ENCODE results near the gene PTK6.
"Not testable (repeated sequence)": the region's sequence is repeated elsewhere in the genome, so short reads cannot be mapped to it uniquely, and the experiment has no call there.

The PTK6 gene

DNA sequence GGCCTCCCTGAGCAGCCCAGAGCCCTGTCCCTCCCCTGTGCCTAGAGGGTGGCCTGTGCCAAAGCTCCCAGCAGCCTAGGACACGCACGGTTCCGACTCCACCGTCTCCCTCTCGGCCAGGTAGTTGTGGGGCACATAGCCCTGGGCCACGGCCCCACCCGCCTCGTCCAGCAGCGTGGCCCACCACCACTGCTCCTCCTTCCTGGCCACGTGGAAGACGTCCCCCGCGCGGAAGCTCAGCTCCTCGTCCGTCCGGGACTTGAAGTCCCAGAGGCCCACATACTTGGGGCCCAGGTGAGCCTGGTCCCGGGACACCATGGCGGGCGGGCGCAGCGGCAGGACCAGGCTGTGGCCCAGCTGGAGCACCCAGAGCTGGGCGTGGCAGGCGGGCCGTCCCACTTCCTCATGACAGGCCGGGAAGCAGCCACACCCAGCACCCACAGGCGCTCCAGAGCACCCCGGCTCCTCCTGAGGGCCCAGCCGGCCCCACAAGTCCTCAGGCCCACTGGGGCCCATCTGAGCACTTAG is at the start of gene PTK6:
Gene PTK6 (minus strand): TSS at position 380 of the 528 bp plus-strand sequence. CDS start 62 bp downstream, at position 318.
- peak; percentile 92 for DNase-seq (ENCODE audit: low spot score)

DNA sequence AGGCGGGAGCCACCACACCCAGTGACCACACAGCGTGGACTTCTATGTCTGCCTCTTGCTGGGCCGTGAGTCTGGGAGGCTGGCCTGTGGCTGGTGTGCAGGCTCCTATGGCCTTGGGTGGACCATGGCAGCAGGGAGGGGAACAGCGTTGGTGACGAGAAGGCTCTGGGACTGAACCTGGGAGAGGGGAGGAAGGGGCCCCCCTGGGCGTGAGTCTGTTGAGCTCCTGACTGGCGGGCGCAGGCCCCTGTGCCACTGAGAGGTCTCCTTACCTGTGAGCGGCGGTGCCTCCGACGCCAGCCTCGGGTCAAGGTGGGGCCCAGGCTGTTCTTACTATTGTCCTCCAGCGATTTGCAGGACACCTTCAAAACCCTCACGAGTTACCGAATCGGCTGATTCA is 49.6 kb upstream of the PTK6 start:
- no peak for DNase-seq (ENCODE audit: low spot score)

DNA sequence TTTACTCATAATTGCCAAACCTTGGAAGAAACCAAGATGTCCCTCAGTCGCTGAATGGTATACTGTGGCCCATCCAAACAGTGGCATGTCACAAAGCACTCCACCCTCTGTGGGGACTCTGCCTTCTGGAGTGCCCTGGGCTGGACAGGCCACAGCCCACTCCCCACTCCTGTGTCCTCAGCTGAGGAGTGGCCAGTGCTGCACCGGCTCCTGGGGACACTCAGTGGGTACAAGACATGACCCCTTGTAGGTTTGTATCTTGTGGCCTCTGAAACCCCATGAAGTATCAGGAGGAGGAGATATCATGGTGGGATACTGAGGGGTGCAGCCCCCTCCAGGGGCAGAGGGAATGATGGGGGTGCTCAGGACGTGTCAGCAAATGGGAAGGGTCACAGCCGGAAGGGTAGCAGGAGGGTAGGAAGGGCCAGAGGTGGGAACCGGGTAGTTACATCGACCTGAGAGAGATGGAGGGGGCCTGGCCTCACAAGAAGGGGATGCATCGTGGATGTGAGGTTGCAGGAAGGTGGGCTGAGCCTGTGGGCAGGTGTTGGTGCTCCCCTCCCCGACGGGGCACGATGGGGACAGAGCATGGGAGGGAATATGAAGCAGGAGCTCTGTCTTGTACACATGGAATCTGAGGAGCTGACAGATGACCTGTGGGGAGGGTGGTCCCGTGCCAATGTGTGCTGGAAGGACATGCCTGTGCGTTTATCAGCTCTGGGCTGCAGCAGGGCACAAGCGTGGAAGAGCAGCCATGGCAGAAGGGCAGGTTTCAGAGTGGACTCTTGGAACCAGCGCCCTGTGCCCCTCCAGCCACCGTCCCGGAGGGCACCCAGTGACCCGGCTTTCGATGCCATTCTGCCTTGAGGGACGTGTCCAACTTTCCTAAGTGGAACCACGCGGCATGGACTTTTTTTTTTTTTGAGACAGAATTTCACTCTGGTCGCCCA is 48.7 kb upstream of the PTK6 start:
- no peak for DNase-seq (ENCODE audit: low spot score)

DNA sequence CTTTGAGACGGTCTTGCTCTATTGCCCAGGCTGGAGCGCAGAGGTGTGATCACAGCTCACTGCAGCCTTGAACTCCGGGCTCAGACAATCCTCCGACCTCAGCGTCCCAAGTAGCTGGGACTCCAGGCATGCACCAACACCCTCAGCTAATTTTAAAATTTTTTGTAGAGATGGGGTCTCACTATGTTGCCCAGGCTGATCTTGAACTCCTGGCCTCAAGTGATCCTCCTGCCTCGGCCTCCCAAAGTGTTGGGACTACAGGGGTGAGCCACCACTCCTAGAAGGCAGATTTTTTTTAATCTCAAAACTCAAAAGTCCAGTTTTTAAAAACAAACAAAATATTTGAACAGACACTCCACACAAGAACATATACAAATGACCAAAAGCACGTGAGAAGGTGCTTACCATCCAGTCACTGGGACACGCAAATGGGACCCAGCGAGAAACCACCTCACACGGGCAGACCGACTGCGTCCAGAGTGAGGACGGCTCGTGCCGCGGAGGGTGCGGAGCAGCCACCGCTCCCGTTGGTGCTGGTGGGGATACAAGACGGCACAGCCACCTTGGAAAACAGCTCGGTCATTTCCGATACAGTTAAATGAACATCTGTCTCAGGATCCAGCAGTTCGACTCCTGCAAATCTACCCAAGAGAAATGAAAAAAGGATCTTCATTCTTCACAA is 45.3 kb upstream of the PTK6 start:
- DNase-seq (ENCODE audit: low spot score), result no peak

DNA sequence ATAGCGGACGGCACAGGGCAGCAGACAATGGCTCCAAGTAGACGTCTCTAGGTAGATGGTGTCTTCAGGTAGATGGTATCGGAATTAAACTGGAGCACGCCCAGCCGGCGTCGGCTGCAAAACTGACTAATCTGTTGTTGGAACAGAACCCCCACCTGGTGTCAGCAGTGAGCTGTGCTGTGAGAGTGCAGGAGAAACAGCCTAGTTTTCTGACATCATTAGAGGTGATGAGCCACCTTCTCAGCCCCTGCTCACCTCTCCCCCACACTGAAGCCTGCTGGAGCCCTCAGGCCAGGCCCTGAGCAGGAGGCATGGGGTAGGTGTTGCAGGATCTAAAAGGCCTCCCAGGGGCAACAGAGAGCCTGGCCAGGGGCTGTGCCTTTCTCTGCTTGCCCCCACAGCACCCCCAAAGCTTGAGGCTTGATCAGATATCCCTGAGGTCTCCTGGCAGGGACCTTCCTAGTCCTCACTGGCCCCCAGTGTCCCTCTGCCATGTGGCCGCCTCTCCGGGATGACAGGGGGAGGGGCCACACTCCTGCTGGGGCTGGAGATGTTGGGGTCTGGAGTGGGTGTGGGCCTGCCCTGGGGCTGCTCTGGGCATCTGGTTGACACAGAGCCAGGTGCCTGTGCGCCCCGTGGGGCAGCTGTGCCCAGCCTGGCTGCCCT is 43.8 kb upstream of the PTK6 start:
- DNase-seq (ENCODE audit: low spot score), result peak; percentile 80

DNA sequence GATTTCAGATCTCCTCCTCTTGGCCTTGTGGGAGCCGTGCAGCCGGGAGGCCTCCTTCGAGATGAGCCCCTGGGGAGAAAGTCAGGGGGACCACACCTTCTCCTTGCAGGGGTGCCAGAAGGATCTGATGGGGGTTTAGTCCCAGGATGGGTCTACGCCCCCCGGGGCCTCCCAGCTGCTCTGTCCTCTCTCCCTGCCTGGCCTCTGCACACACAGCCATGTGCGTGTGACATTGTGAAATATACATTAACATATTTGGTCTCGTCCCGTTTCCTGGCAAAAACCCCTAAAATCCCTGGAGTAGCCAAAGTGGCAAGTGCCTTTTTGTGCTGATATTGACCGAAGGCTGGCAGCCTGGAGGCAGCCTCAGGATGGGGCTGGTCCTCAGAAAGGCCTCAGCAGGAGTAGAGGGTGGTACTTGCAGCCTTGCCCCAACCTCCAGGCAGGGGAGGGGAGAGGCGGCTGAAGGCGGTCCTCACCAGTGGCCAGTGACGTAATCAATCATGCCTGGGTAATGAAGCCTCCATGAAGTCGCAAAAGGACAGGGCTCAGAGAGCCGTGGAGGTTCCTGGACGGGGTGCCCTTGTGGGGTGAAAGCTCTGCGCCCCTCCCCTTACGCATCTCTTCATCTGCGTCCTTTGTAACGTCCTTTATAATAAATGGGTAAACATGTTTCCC is 42.0 kb upstream of the PTK6 start:
- no peak for DNase-seq (ENCODE audit: low spot score)

DNA sequence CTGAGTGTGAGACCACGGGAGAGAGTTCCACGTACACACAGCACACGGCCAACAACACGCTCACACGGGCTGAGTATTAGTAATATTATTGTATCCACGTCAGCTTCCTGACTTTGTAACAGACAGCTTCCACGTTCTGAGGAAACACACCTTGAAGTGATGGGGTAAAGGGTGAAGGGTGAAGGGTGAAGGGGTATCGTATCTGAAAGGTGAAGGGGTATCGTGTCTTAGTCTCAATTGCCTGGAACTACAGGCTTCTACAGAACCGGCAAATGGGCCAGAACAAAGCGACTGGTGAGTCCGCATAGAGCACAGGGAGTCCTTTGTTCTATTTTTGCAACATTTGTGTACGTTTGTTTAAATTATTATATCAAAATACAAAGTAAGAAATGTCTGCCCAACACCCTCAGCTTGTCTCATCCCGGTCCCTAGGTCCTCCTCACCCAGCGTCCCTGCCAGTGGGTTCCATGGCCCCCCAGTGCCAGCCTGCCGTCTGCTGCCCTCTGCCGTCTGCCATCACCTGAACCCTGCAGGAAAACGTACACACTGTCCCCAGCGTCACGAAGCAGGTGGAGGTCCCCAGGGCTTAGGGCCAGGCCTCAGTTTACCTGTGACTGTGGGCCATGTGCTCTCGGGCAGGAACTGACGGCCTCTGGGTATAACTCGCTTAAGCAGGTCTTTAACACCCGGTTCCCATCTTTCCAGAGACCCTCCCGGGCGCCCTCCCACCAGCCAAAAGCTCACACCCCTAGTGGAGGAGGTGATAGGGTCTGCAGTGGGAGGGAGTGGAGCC is 41.2 kb upstream of the PTK6 start:
- DNase-seq (ENCODE audit: low spot score), result no peak

DNA sequence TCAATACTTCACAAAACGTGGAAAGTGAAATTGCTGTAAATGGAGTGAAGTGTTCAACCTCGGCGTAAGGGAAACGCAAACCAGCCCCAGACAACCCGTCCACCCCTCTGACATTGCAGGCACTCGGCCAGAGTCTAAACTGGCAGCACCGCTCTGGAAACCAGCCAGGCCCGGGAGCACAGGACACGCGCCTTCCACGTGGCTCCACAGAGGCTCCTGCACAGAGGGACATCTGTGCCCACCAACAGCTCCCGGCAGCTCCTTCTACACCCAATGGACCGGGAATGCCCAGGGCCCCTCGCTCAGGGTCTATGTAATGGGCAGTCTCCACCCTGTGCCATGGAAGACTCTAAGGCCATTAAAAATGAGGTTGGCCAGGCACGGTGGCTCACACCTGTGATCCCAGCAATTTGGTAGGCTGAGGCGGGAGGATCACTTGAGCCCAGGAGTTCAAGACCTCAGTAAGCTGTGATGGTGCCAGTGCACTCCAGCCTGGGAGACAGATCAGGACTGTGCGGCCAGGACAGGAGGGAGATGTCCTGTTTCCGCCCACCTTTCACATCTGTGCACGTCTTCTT is 40.2 kb upstream of the PTK6 start:
- no peak for DNase-seq (ENCODE audit: low spot score)

DNA sequence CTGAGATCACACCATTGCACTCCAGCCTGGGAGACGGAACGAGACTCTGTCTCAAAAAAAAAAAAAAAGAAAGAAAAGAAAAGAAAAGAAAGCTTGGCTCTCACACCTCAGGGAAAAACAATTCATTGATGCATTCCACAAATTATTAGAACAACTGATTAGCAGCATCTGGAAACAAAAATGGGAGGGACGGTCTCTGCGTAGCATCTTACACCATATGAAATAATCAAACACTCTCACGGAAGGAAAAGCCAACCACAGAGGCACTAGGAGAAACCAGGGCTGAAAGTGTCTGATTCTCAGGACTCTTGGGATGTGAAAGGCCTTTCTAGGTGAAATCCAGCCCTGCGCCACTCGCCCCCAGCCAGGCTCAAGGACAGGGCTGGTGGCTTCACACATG is 39.1 kb upstream of the PTK6 start:
- DNase-seq (ENCODE audit: low spot score), result no peak

DNA sequence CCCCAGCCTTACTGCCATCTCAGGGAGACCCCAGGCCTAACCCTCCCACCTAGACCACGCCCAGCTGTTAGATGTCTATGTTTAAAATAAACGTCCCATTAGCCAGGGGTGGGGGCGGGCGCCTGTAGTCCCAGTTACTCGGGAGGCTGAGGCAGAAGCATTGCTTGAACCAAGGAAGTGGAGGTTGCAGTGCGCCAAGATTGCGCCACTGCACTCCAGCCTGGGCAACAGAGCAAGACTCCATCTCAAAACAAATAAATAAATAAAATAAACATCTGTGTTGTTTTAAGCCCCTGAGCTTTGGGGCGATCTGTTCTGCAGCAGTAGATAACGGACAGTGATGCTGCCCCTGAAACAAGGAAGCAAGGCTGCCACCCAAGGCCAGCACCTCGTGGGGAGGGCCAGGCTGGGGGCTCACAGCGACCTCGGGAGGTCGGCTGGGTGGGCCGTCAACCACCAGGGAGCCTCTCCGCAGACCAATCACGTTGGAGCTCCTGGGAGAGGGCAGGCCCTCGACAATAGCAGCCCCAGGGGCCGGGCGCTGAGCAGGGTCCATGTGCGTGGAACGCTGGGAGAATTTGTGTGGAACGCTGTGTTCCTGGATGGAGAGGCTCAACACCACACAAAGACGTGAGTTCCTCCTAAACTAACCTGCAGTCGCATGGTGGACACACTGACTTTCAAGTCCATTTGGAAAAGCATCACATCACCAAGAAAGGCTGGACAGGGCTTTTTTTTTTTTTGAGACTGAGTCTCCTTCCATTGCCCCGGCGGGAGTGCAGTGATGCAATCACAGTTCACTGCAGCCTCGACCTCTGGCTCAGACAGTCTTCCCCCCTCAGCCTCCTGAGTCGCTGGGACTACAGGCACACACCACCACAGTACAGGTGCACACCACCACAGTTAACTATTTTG is 37.9 kb upstream of the PTK6 start:
- no peak for DNase-seq (ENCODE audit: low spot score)

DNA sequence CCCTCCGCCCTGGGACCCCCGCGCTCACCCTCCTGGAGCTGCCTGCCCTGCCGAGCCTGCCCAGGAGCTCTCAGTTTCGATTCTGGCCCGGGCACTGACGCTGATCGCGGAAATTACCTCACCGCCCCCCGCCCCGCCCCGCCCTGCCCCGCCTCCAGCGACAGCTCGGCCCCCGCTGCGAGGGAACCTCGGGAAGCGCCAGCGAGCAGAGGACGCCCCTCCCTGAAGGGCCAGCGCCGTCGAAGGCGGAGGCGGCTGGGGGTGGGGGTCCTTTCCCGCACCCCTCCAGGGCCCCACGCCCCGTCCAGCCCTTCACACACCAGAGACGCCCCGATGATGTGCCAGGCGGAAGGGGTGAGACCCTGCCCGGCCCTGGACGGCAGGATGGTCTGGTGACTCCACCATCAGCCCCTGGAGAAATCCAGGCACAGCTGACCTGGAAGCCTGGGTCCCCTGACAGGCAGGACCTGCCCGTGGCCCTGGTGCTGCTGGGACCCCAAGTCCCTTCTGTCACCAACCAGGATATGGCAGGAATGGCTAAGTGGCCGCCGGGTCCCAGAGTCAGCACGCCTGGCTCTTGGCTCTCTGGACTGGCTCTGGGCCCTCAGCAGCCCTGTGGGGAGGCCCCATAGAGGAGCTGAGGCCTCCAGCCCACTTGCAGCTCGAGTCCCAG is 37.1 kb upstream of the PTK6 start, which contains the start of gene HELZ2:
Gene HELZ2 (minus strand): TSS at position 84 of the 673 bp plus-strand sequence. CDS start 1,854 bp downstream, outside the sequence.
- peak; percentile 69 for DNase-seq (ENCODE audit: low spot score)

DNA sequence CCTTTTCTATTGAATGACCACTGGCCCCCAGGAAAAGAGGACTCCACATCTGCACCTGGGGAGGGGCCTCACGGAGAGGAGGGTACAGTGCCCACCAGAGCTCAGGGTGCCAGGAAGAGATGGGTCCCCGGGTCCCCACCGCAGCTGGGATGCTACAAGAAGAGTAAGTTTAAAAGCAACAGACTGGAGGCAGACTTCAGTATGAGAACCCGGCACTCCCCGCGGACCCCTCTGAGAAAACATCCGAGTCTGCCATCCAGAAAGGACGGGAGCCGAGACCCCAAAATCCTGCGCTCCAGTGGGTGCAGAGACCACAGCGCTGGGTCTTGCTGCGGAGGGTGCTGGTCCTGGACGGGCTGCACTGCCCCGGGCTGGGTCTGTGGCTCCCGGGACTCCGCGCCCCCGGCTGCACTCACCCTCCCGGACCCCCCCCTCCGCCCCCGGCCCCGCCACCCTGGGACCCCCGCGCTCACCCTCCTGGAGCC is 36.5 kb upstream of the PTK6 start:
- DNase-seq (ENCODE audit: low spot score), result no peak

DNA sequence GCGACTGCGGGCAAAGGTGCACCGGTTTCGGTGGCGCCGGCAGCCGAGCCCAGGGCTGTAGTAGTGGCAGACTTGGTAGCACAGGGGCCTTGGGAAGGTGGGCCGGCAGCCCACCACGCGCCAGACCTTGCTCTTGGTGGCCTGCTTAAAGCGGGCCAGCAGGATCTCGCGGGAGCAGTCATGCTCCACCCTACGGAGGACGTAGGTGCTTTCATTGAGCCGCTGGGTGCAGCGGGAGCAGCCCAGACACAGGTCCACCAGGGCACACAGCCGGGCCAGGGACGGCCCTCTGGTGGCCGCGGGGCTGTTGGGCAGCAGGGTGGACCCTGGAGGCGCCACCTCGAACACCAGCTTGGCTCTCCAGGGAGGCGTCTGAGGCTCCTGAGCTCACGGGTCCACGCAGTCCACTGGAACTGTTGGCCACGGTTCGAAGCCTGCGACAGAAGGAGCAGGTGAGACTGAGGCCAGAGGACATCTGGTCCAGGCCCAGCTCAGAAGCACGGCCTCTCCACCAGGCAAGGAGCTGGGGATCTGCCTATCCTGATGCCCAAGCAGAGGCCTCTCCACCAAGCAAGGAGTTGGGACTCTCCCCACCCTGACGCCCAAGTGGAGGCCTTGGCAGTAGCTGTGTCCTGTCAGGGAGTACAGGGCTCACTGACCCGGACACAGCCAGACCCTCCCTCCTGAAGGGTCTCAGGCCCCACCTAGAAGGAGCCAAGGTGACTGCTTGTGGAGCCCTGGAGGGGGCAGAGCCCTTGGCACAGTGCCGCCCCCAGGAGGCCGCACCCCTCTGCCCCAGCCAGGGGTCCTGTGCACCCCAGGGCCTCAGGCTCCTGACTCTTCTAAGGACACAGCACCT is 35.8 kb upstream of the PTK6 start:
- DNase-seq (ENCODE audit: low spot score), result peak; percentile 22

DNA sequence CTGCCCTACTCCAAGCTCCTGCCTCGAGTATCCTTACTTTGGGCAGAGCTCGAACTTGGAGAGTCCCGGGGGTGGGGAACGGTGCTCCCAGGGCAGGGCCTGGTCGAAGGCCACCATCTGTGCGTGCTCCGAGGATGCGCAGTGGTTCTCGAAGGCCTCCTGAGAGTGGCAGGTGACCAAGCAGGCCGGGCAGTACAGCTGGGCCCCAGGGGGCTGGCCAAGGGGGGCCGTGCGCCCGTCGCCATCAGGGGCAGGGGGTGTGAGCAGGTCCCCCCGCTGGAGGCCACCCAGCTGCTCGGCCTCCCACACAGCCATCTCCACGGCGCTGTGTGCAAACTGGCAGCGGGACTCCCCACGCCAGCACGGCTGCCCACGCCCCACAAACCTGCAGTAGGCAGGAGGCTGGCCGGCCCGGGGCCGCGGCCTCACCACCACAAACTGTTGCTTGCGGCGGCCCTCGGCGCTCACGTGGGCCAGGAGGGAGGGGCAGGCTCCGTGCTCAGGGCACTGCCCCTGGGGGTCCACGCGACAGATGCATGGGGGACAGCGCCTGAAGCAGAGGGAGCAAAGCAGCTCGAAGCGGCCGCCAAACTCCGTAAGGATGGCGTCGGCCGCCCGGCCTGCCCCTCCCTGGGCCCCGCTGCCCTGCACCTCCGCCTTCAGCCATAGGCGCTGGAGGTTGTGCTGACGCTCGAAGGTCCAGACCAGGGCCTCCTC is 35.1 kb upstream of the PTK6 start:
- no peak for DNase-seq (ENCODE audit: low spot score)

DNA sequence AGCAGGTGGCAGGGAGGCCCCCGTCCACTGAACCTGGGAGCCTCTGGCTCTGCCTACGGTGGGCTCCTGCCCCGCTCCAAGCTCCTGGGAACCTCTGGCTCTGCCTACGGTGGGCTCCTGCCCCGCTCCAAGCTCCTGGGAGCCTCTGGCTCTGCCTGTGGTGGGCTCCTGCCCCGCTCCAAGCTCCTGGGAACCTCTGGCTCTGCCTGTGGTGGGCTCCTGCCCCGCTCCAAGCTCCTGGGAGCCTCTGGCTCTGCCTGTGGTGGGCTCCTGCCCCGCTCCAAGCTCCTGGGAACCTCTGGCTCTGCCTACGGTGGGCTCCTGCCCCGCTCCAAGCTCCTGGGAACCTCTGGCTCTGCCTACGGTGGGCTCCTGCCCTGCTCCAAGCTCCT is 33.9 kb upstream of the PTK6 start:
- not testable (repeated sequence) for DNase-seq (ENCODE audit: low spot score)

DNA sequence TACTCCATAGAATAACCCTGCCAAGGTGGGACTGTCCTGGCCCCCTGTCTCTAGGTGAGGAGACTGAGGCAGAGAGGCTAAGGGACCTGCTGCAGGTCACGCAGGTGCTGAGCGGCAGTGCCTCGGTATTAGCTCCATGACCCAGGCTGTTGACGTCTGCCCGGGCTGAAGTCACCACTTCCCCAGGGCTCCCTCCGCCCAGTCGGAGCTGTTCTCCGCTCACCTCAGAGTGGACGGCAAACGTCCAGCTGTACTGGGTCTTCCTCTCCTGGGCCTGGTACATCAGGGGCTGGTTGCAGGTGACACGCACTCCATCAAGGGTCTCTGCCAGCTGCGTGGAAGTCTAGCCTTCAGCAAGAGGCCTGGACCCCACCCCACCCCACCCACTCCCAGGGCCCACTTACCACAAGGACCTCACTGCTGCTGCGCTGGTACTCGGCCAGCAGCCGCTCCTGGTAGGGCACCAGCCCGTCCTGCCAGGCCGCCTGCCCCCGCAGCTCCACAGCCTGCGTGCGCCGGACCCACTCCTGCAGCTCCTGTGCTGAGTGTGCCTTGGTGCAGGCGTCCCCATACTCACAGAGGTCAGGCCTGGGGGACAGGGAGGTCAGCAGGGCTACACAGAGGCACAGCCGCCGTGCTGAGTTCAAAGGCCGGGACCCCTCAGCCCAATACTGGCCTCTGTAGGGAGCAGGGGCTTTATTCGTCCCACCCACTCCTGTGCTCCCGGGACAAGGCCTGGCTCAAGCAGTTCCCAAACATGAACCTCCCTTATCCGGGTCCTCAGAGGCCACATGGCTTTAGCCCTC is 33.3 kb upstream of the PTK6 start:
- no peak for DNase-seq (ENCODE audit: low spot score)
